OCI-LY1 (cell line): Measurements from ENCODE around the gene PPP2R2B.

ENCODE experiments used
- H2AFZ ChIP-seq: fragments of 200-600 bp; sonication (generic), shearing (Covaris generic); 2 replicates; pipeline ENCODE4 v1.6.0; 2014; ENCODE audit warnings: antibody characterized with exemption, mild to moderate bottlenecking, low read length
- H3F3A ChIP-seq: fragments of 200-600 bp; sonication (generic), shearing (Covaris generic); 2 replicates; pipeline ENCODE4 v1.6.0; 2014; ENCODE audit warnings: mild to moderate bottlenecking, antibody characterized with exemption, low read length, moderate library complexity; ENCODE audit not compliant: insufficient read depth
- H3K27ac ChIP-seq: fragments of 200-600 bp; sonication (generic); 2 replicates; pipeline ENCODE4 v1.5.1; 2014; ENCODE audit warnings: low read length, mixed run types, mild to moderate bottlenecking, low read depth; ENCODE audit not compliant: poor library complexity, severe bottlenecking
- H3K27me3 ChIP-seq: fragments of 200-600 bp; sonication (generic); 2 replicates; pipeline ENCODE4 v1.6.0; 2014; ENCODE audit warnings: antibody characterized with exemption, mild to moderate bottlenecking, low read length, moderate library complexity; ENCODE audit not compliant: insufficient read depth
- H3K36me3 ChIP-seq: fragments of 200-600 bp; sonication (generic); 2 replicates; pipeline ENCODE4 v1.6.1; 2014; ENCODE audit warnings: mild to moderate bottlenecking, antibody characterized with exemption, low read length, moderate library complexity, mixed read lengths; ENCODE audit not compliant: insufficient read depth
- H3K4me1 ChIP-seq: fragments of 200-600 bp; sonication (generic); 2 replicates; pipeline ENCODE4 v1.5.1; 2014; ENCODE audit warnings: mild to moderate bottlenecking, low read length, moderate library complexity; ENCODE audit not compliant: insufficient read depth, severe bottlenecking
- H3K4me2 ChIP-seq: fragments of 200-600 bp; sonication (generic), shearing (Covaris generic); 2 replicates; pipeline ENCODE4 v1.6.1; 2014; ENCODE audit warnings: low read length
- H3K4me3 ChIP-seq: fragments of 200-600 bp; sonication (generic); 2 replicates; pipeline ENCODE4 v1.5.1; 2014; ENCODE audit warnings: low read length, low read depth, mild to moderate bottlenecking, mixed read lengths; ENCODE audit not compliant: poor library complexity, severe bottlenecking
- H3K79me2 ChIP-seq: fragments of 200-600 bp; shearing (Covaris generic); 2 replicates; pipeline ENCODE4 v1.6.1; 2016; ENCODE audit warnings: mixed run types, low read length, mixed read lengths; ENCODE audit not compliant: insufficient read depth
- H3K9ac ChIP-seq: fragments of 200-600 bp; sonication (generic), shearing (Covaris generic); 2 replicates; pipeline ENCODE4 v1.6.1; 2014; ENCODE audit warnings: mild to moderate bottlenecking, low read length, mixed read lengths
- H3K9me2 ChIP-seq: fragments of 200-600 bp; sonication (generic), shearing (Covaris generic); 2 replicates; pipeline ENCODE4 v1.6.1; 2014; ENCODE audit warnings: low read depth, mild to moderate bottlenecking, low read length, mixed read lengths
- H3K9me3 ChIP-seq: fragments of 200-600 bp; shearing (Covaris generic); 2 replicates; pipeline ENCODE4 v1.6.1; 2014; ENCODE audit warnings: low read length, mixed read lengths
- H4K20me1 ChIP-seq: fragments of 200-600 bp; sonication (generic), shearing (Covaris generic); 2 replicates; pipeline ENCODE4 v1.6.0; 2016; ENCODE audit warnings: mild to moderate bottlenecking, low read length; ENCODE audit not compliant: insufficient read depth
- CTCF ChIP-seq: fragments of 200-600 bp; sonication (generic), shearing (Covaris generic); IDR thresholded peaks from 2 replicates; pipeline ENCODE4 v1.5.1; 2017; ENCODE audit warnings: mild to moderate bottlenecking, antibody characterized with exemption, low read length, moderate library complexity, mixed read lengths
- EZH2 ChIP-seq: fragments of 200-600 bp; sonication (generic), shearing (Covaris generic); IDR thresholded peaks from 2 replicates; pipeline ENCODE4 v1.8.0; 2017; ENCODE audit warnings: borderline replicate concordance, mixed run types, mild to moderate bottlenecking, antibody characterized with exemption, low read length, moderate library complexity, mixed read lengths

PPP2R2B gene

GRCh38 chr5:146540414-146540813, 338.1 kb downstream of the PPP2R2B start:
- no peaks in the 10 kb centered on the region for H3K9me3 ChIP-seq
- H3K9ac ChIP-seq = no peak overlapping the region
- no peak overlapping the region for H3K4me3 ChIP-seq
- H3K4me2 ChIP-seq = no peak overlapping the region
- H2AFZ ChIP-seq = no peak overlapping the region
- no peaks in the 10 kb centered on the region for H3F3A ChIP-seq
- H4K20me1 ChIP-seq = no peaks in the 10 kb centered on the region
- no peaks in the 10 kb centered on the region for H3K4me1 ChIP-seq
- H3K9me2 ChIP-seq = no peaks in the 10 kb centered on the region
- TF ChIP-seq CTCF (no peak), EZH2 (no peak)
- no peak overlapping the region for H3K27ac ChIP-seq
- no peaks in the 10 kb centered on the region for H3K27me3 ChIP-seq
- H3K36me3 ChIP-seq = no peaks in the 10 kb centered on the region
- H3K79me2 ChIP-seq = no peaks in the 10 kb centered on the region

- TF ChIP-seq CTCF = no peak
- no peak for TF ChIP-seq EZH2
- Histone ChIP-seq H3K4me1 (no peaks in the 10 kb centered on the region), H3F3A (no peaks in the 10 kb centered on the region), H2AFZ (no peak overlapping the region), H3K9me3 (no peaks in the 10 kb centered on the region), H3K4me3 (no peak overlapping the region), H3K27ac (no peak overlapping the region), H3K9ac (no peak overlapping the region), H3K9me2 (no peaks in the 10 kb centered on the region), H3K79me2 (no peaks in the 10 kb centered on the region), H3K4me2 (no peak overlapping the region), H4K20me1 (no peaks in the 10 kb centered on the region), H3K36me3 (no peaks in the 10 kb centered on the region), H3K27me3 (no peaks in the 10 kb centered on the region)
Measured at GRCh38 chr5:146539973-146540372, 338.6 kb downstream of the PPP2R2B start.

- H3K9me3 ChIP-seq = no peaks in the 10 kb centered on the region
- no peak overlapping the region for H2AFZ ChIP-seq
- H3K4me2 ChIP-seq = no peak overlapping the region
- H3K27me3 ChIP-seq = no peaks in the 10 kb centered on the region
- no peaks in the 10 kb centered on the region for H3K4me1 ChIP-seq
- no peak for TF ChIP-seq EZH2
- TF ChIP-seq CTCF = no peak
- no peak overlapping the region for H3K9ac ChIP-seq
- H3K9me2 ChIP-seq = no peaks in the 10 kb centered on the region
- H3F3A ChIP-seq = no peaks in the 10 kb centered on the region
- H3K36me3 ChIP-seq = no peaks in the 10 kb centered on the region
- H3K27ac ChIP-seq = no peak overlapping the region
- H3K79me2 ChIP-seq = no peaks in the 10 kb centered on the region
- H4K20me1 ChIP-seq = no peaks in the 10 kb centered on the region
- H3K4me3 ChIP-seq = no peak overlapping the region
Measured at GRCh38 chr5:146538432-146538831, 340.1 kb downstream of the PPP2R2B start.
